ENCODE results near the gene ATG16L1. TPM values are rescaled to one million over a fixed set of nuclear protein-coding genes. Genes with fewer than 3 reads are reported as not detected.

The ATG16L1 gene
- total and polyA plus RNA-seq, 9 of the 15 experiments (the other 6 are each of a cell fraction or from before 2014, with no cell fraction given): 6.4 to 21.3 (median 17.2) TPM

DNA sequence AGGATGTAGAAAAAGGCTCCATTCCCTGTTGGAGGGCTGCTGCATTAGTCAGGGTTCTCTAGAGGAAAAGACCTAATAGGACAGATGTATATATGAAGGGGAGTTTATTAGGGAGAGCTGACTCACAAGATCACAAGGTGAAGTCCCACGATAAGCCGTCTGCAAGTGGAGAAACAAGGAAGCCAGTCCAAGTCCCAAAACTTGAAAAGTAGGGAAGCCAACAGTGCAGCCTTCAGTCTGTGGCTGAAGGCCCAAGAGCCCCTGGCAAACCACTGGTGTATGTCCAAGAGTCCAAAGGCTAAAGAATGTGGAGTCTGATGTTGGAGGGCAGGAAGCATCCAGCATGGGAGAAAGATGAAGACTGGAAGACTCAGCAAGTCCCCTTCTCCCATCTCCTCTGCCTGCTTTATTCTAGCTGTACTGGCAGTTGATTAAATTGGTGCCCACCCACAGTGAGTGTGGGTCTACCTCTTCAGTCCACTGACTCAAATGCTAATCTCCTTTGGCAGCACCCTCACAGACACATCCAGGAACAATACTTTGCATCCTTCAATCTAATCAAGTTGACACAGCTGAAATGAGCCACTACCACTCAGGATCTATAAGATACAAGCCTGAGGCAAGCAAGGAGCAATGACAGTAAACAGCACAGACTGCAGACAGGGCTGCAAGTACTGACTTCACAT lies 30.0 kb upstream of the ATG16L1 start (continued):
- TF ChIP-seq HMGN3 (IDR thresholded peaks at IDR 0.05; ENCODE audit: borderline replicate concordance, extremely low read depth, insufficient read length, low read depth, low read length) (peak; percentile 21), ZNF175 (CRISPR knock-in tag; IDR thresholded peaks at IDR 0.05; ENCODE audit: low read depth) (0 out of 2 replicates have a peak, but pooled peaks have one; percentile 21), RCOR1 (IDR thresholded peaks at IDR 0.05; ENCODE audit: borderline replicate concordance in 1 of 2, low read depth in 2 of 2, low read length in 2 of 2) (peak in 1 of 2 experiments; percentile 44; a peak in 1 of 4 replicates), HEY1 (CRISPR knock-in tag; IDR thresholded peaks at IDR 0.05; ENCODE audit: borderline replicate concordance) (no peak), NFIC (IDR thresholded peaks at IDR 0.05) (peak; percentile 33), TRIM24 (IDR thresholded peaks at IDR 0.05) (peak; percentile 41 to 59; a peak in 2 of 4 replicates), HDGF (IDR thresholded peaks at IDR 0.05) (0 out of 2 replicates have a peak, but pooled peaks have one; percentile 35), ZNF140 (CRISPR knock-in tag; IDR thresholded peaks at IDR 0.05) (no peak), NBN (IDR thresholded peaks at IDR 0.05; ENCODE audit: low read depth) (peak; percentile 17; the same call in 1 of the 2 replicates), SOX6 (IDR thresholded peaks at IDR 0.05) (peak; percentile 88), ZNF316 (IDR thresholded peaks at IDR 0.05) (peak; percentile 5; the same call in 1 of the 2 replicates), NFXL1 (CRISPR knock-in tag; IDR thresholded peaks at IDR 0.05) (no peak), FOSL1 (tag; conservative IDR thresholded peaks at IDR 0.05) (peak; percentile 94)
- TF ChIP-seq, protein P1, sequence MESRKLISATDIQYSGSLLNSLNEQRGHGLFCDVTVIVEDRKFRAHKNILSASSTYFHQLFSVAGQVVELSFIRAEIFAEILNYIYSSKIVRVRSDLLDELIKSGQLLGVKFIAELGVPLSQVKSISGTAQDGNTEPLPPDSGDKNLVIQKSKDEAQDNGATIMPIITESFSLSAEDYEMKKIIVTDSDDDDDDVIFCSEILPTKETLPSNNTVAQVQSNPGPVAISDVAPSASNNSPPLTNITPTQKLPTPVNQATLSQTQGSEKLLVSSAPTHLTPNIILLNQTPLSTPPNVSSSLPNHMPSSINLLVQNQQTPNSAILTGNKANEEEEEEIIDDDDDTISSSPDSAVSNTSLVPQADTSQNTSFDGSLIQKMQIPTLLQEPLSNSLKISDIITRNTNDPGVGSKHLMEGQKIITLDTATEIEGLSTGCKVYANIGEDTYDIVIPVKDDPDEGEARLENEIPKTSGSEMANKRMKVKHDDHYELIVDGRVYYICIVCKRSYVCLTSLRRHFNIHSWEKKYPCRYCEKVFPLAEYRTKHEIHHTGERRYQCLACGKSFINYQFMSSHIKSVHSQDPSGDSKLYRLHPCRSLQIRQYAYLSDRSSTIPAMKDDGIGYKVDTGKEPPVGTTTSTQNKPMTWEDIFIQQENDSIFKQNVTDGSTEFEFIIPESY (CRISPR knock-in tag; IDR thresholded peaks at IDR 0.05): no peak
- TF ChIP-seq, protein P2, sequence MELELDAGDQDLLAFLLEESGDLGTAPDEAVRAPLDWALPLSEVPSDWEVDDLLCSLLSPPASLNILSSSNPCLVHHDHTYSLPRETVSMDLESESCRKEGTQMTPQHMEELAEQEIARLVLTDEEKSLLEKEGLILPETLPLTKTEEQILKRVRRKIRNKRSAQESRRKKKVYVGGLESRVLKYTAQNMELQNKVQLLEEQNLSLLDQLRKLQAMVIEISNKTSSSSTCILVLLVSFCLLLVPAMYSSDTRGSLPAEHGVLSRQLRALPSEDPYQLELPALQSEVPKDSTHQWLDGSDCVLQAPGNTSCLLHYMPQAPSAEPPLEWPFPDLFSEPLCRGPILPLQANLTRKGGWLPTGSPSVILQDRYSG (tag; conservative IDR thresholded peaks at IDR 0.05; ENCODE audit: low read depth): peak; percentile 38; the same call in 1 of the 2 replicates
- TF ChIP-seq, protein P3, sequence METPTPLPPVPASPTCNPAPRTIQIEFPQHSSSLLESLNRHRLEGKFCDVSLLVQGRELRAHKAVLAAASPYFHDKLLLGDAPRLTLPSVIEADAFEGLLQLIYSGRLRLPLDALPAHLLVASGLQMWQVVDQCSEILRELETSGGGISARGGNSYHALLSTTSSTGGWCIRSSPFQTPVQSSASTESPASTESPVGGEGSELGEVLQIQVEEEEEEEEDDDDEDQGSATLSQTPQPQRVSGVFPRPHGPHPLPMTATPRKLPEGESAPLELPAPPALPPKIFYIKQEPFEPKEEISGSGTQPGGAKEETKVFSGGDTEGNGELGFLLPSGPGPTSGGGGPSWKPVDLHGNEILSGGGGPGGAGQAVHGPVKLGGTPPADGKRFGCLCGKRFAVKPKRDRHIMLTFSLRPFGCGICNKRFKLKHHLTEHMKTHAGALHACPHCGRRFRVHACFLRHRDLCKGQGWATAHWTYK (CRISPR knock-in tag; IDR thresholded peaks at IDR 0.05): no peak
- TF ChIP-seq, protein P4, sequence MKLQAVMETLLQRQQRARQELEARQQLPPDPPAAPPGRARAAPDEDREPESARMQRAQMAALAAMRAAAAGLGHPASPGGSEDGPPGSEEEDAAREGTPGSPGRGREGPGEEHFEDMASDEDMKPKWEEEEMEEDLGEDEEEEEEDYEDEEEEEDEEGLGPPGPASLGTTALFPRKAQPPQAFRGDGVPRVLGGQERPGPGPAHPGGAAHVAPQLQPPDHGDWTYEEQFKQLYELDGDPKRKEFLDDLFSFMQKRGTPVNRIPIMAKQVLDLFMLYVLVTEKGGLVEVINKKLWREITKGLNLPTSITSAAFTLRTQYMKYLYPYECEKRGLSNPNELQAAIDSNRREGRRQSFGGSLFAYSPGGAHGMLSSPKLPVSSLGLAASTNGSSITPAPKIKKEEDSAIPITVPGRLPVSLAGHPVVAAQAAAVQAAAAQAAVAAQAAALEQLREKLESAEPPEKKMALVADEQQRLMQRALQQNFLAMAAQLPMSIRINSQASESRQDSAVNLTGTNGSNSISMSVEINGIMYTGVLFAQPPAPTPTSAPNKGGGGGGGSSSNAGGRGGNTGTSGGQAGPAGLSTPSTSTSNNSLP (IDR thresholded peaks at IDR 0.05; ENCODE audit: borderline replicate concordance, low read depth, low read length): 0 out of 2 replicates have a peak, but pooled peaks have one; percentile 58
- TF ChIP-seq, protein P5, sequence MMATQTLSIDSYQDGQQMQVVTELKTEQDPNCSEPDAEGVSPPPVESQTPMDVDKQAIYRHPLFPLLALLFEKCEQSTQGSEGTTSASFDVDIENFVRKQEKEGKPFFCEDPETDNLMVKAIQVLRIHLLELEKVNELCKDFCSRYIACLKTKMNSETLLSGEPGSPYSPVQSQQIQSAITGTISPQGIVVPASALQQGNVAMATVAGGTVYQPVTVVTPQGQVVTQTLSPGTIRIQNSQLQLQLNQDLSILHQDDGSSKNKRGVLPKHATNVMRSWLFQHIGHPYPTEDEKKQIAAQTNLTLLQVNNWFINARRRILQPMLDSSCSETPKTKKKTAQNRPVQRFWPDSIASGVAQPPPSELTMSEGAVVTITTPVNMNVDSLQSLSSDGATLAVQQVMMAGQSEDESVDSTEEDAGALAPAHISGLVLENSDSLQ (IDR thresholded peaks at IDR 0.05): peak; percentile 41
- TF ChIP-seq, protein P6, sequence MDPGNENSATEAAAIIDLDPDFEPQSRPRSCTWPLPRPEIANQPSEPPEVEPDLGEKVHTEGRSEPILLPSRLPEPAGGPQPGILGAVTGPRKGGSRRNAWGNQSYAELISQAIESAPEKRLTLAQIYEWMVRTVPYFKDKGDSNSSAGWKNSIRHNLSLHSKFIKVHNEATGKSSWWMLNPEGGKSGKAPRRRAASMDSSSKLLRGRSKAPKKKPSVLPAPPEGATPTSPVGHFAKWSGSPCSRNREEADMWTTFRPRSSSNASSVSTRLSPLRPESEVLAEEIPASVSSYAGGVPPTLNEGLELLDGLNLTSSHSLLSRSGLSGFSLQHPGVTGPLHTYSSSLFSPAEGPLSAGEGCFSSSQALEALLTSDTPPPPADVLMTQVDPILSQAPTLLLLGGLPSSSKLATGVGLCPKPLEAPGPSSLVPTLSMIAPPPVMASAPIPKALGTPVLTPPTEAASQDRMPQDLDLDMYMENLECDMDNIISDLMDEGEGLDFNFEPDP (CRISPR knock-in tag; IDR thresholded peaks at IDR 0.05): no peak

All from K562 (cell line).